NCI-H1694 (cell line): ENCODE data around the gene NEDD4.
"Not testable (repeated sequence)": the region's sequence is repeated elsewhere in the genome, so short reads cannot be mapped to it uniquely, and the experiment has no call there.

ENCODE experiments used
- DNase-seq: peaks from one replicate; lab custom pipeline; 2025; lab: John Stamatoyannopoulos, UW

The NEDD4 gene

DNA sequence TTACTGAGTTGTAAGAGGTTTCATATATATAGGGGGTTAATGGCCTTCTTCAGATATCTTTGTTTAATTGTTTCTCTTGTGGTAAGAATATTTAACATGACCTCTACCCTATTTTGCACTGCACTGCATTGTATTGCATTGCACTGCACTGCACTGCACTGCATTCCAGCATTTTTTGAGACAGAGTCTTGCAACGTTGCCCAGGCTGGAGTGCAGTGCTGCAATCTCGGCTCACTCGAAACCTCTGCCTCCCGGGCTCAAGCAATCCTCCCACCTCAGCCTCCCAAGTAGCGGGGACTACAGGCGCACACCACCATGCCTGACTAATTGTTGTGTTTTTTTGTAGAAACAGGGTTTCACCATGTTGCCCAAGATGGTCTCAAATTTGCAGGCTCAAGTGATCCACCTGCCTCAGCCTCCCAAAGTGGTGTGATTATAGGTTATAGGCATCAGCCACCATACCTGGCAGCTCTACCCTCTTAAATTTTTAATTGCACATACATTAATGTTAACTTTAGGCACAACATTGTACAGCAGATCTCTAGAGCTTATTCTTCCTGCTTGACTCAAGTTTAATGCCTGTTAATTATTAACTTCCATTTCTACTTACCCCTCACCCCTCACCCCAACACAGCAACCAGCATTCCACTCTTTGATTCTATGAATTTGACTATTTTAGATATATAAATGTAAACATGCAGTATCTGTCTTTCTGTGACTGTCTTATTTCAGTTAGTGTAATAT is 38.4 kb downstream of the NEDD4 start:
- no peak for DNase-seq

DNA sequence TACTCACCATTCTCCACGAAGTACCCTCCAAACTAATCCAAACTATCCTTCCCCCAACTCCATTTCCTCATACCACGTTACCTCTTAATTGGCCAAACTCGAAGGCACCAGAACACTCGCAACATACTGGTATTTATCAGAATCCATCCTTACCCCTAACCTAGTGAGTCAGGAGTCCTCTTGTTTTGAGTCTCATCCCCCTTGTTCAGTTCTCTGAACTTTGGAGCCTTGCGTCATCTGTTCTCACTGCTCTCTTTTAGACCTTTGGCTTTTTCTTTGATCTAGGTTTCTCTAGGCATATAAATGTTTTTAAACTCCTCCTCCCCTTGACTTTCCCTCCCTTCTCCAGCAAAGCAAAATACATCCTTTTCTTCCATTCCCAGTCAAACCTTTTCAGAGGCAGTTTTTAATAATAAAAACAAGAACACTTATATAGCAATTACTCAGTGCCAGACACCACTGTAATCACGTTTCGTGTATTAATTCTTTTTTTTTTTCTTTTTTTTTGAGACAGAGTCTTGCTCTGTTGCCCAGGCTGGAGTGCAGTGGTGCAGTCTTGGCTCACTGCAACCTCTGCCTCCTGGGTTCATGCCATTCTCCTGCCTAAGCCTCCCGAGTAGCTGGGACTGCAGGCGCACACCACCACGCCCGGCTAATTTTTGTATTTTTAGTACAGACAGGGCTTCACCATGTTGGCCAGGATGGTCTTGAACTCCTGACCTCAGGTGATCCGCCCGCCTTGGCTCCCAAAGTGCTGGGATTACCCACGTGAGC is 40.7 kb downstream of the NEDD4 start:
- DNase-seq = not testable (repeated sequence)

GRCh38 chr15:55944606-55945005 is 48.8 kb downstream of the NEDD4 start:
- not testable (repeated sequence) for DNase-seq

GRCh38 chr15:55942332-55942731 is 51.1 kb downstream of the NEDD4 start:
- no peak for DNase-seq

DNA sequence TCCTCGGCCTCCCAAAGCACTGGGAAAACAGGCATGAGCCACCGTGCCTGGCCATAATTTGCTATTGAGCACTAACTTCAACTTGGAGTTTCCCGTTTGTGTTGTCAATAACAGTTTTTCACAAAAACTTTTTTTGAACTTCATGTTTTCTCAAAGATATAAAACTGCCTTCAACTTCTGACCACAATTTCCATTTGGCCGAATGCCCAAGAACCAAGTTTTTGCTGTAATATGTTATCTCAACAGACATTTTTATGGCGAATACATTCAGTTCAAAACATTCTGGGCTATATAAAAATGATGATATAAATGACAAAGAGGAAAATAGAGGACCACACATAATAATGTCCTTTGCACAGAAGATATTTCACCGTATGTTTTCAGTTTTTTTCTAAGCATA is 56.4 kb downstream of the NEDD4 start:
- DNase-seq = no peak

DNA sequence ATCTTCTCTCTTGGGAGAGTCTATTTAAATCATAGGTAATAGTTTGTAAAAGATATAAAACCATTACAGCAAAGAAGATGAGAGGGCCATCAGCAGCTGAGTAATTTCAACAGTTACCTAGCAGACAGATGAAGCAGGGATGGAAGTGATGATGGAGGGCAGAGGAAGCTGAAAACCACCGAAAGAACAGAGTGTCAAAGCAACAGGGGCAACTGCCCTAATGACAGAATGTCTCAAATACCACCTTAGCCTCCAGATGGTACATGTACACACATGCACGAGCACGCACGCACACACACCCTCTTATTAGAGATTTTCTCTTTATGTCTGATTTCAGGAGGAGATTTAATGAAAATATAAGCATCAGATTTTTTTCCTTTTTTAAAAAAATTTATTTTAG is 64.5 kb downstream of the NEDD4 start:
- no peak for DNase-seq

- no peak for DNase-seq
Observed at GRCh38 chr15:55921744-55922143, 71.7 kb downstream of the NEDD4 start.

DNA sequence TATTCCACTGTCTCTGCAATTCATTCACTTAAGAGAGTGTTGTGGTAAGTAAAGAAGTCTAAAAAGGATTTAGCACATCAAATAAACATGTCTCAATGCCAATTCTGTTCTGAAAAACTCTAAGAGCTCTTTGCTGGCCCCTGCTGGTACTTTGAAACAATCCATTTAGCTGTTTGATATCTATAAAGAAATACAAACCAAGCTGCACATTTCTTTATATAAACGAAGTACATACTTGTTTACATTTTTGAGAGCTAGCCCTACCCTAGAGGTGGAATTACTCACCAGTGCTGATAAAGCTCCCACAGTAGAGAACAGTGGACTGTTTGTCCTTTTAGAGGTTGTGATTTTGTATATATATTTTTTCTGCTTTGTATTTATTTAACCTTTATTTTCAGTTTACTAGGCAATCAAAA is 75.5 kb downstream of the NEDD4 start:
- DNase-seq = peak; percentile 41

DNA sequence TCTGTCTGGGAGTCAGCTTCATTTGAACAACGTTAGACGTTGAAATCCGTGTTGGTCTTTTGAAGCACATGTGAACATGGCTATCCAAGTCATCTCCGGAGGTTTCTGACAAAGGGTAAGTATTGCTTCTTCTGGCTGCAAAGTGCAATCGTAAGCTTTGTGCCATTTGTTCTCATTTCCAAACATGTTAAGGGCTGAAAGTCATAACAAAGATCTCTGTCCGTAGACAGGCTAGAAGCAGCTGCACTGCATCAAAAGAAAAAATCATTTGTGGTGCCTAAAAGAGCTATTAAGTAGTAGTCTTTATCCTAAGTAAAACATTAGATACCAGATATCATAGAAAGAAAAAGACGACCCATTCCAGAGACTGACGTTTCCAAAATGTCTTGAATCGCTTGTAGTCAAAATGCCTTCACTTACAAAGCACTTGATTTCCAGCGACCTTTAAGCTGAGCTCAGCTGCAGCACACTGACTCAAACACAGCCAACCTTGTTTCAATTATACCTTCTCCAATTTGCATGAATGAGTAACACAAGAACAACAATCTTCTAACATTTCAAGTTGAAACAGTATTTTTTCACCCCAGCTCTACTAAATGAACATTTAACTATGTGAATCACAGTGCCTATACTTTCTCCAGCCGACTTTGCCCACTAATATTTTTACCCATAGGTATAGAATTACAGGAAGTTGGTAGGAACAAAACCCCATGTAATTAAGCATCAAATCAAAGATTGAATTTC is 76.6 kb downstream of the NEDD4 start:
- DNase-seq = no peak

GRCh38 chr15:55915876-55916567 is 77.4 kb downstream of the NEDD4 start:
- no peak for DNase-seq

GRCh38 chr15:55915221-55915620 is 78.2 kb downstream of the NEDD4 start:
- DNase-seq = no peak

GRCh38 chr15:55914446-55914845 is 79.0 kb downstream of the NEDD4 start:
- no peak for DNase-seq

DNA sequence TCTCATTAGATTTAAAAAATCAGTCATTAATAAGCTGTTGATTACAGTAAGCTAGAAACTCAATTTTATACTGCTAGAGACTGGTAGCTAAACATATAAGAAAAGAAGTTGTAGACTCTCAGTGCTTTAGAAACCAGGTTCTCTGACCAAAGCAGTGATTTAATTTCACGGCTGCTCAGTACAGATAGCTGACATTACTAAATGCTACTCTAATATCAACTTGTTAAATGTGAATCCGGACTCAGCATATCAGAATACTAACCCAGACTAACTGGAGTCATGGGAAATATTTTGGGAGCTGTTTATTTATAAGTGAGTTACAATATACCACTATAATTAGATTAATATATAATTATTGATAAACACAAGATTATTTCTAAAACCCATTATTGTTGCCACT is 80.4 kb downstream of the NEDD4 start:
- no peak for DNase-seq

GRCh38 chr15:55909036-55909811 is 84.2 kb downstream of the NEDD4 start:
- no peak for DNase-seq

- DNase-seq = no peak
Observed at GRCh38 chr15:55907797-55908196, 85.6 kb downstream of the NEDD4 start.

- DNase-seq = no peak
Observed at GRCh38 chr15:55902981-55903380, 90.4 kb downstream of the NEDD4 start.

DNA sequence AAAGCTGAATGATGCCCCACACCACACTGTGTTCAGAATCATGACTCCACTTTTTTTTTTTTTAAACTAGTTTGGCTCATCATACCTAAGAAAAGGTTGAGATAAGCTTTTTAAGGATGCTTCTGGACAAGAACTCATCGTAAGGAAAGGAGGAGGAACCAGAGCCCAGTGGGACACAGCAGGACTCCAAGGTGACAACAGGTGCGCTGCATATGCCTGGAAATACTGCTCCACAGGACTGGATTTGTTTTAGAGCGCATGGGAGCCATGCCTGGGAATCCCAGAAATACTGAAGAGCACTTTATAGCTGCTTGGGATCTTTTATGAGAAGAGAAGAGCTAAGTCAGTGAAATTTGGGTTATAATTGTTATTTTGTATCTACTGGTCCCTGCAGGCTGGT is 93.4 kb downstream of the NEDD4 start:
- DNase-seq = no peak

- DNase-seq = no peak
Observed at GRCh38 chr15:55899537-55899936, 93.9 kb downstream of the NEDD4 start.

GRCh38 chr15:55897560-55898336 is 95.7 kb downstream of the NEDD4 start:
- DNase-seq = peak; percentile 5

- no peak for DNase-seq
Observed at GRCh38 chr15:55894399-55894965, 98.9 kb downstream of the NEDD4 start.
